Liver (tissue), 3 donors: Measurements from ENCODE around the gene RCSD1.

Experiments
- ATF3 ChIP-seq: IDR thresholded peaks from 2 replicates; pipeline ENCODE4 v1.6.1; 2016; ENCODE audit warnings: antibody characterized with exemption
- CTCF ChIP-seq: fragments of 150-350 bp; IDR thresholded peaks from 2 replicates; pipeline ENCODE4 v1.5.1; 2017; ENCODE audit warnings: improper control_type of control experiment, low read depth, low read length; ENCODE audit not compliant: missing input control
- GABPA ChIP-seq, 2 donors: IDR thresholded peaks in 1 of 2; conservative IDR thresholded peaks in 1 of 2; 2 replicates each; pipeline ENCODE4 v1.6.1; 2016; ENCODE audit warnings: antibody characterized with exemption in 2 of 2, mild to moderate bottlenecking in 1 of 2, moderate library complexity in 1 of 2
- JUND ChIP-seq, 2 donors: IDR thresholded peaks; 2 replicates each; pipeline ENCODE4 v1.6.1; 2016; ENCODE audit warnings: antibody characterized with exemption in 2 of 2
- REST ChIP-seq: IDR thresholded peaks from 2 replicates; pipeline ENCODE4 v1.6.1; 2016; ENCODE audit warnings: antibody characterized with exemption, mild to moderate bottlenecking
- donor health status: healthy.
- donor health status: healthy.

- TF ChIP-seq CTCF: no peak
- no peak for TF ChIP-seq REST
- no peak for TF ChIP-seq GABPA (IDR thresholded peaks at IDR 0.05 in 1 of 2, conservative IDR thresholded peaks at IDR 0.05 in 1 of 2)
- TF ChIP-seq ATF3: no peak
- no peak for TF ChIP-seq JUND (IDR thresholded peaks at IDR 0.05)
Observed at GRCh38 chr1:167734227-167734626, 104.2 kb downstream of the RCSD1 start.
